K562 (cell line): Measurements from ENCODE around the gene ZNF362. TPM values are rescaled to one million over a fixed set of nuclear protein-coding genes. Genes with fewer than 3 reads are reported as not detected.

ENCODE experiments used
- ATAC-seq: fragments of 200-7000 bp; cut with Tn5 transposase; 3 replicates; pipeline ENCODE4 v1.9.1; 2020; ENCODE audit warnings: moderate library complexity
- BruUV-seq: library from RNA; stranded (reverse); fragments of 400-500 nt; replicated peaks from 2 replicates; lab custom pipeline; 2021; lab: Mats Ljungman, UMichigan
- CTCF ChIA-PET: fragments of 300-600 bp; formaldehyde crosslinking; extraction: SDS; loops from one replicate; lab custom pipeline; 2021; ENCODE audit warnings: low intra/inter-chr PET ratio; lab: Yijun Ruan, JAX
- POLR2A ChIA-PET: fragments of 300-600, 350-650 bp; sonication (Branson Sonifier 250); formaldehyde crosslinking; extraction: SDS; loops from one replicate; lab custom pipeline; 2021; ENCODE audit warnings: antibody characterized with exemption, inconsistent platforms; lab: Yijun Ruan, JAX
- DNase-seq, 4 experiments: peaks; one replicate each; pipeline versions ENCODE4 v3.0.0 to v3.0.0-alpha.2; 2011 to 2018; ENCODE audit warnings: low spot score in 3 of 4, mixed read lengths in 3 of 4; ENCODE audit errors: extremely low read depth in 1 of 4
- FAIRE-seq: peaks from 2 replicates; lab custom pipeline; 2011; peaks lifted over from hg19 to GRCh38; lab: Jason Lieb, UNC
- H2AFZ ChIP-seq: 2 replicates; pipeline ENCODE4 v1.6.0; 2011; ENCODE audit warnings: low read depth, low read length, control low read depth, inconsistent platforms
- H3K27ac ChIP-seq: fragments of 200-600 bp; 3 replicates; pipeline ENCODE4 v1.8.0; 2011; ENCODE audit warnings: low read depth, mild to moderate bottlenecking, control low read depth, inconsistent platforms, low read length, moderate library complexity, mixed read lengths; ENCODE audit errors: extremely low read depth
- H3K27me3 ChIP-seq, 2 experiments: fragments of 300-600 bp in 1 of 2; 2 replicates in 1 of 2; 3 replicates in 1 of 2; pipeline versions ENCODE4 v1.6.0 to v1.8.0; 2011; ENCODE audit warnings: inconsistent platforms in 2 of 2, low read length in 2 of 2, mild to moderate bottlenecking in 1 of 2, mixed read lengths in 1 of 2, moderate library complexity in 1 of 2; ENCODE audit not compliant: control insufficient read depth in 2 of 2, insufficient read depth in 2 of 2
- H3K36me3 ChIP-seq: fragments of 300-600 bp; 3 replicates; pipeline ENCODE4 v1.8.0; 2011; ENCODE audit warnings: mild to moderate bottlenecking, low read length, inconsistent platforms; ENCODE audit not compliant: control insufficient read depth, insufficient read depth
- H3K4me1 ChIP-seq, 2 experiments: fragments of 200-600 bp in 1 of 2; replicated peaks in 1 of 2; 2 replicates in 1 of 2; 3 replicates in 1 of 2; pipeline versions ENCODE4 v1.5.1 to v1.8.0; 2011; ENCODE audit warnings: inconsistent platforms in 2 of 2, low read length in 2 of 2, mild to moderate bottlenecking in 1 of 2, mixed read lengths in 1 of 2, moderate library complexity in 1 of 2; ENCODE audit not compliant: control insufficient read depth in 2 of 2, insufficient read depth in 2 of 2
- H3K4me2 ChIP-seq: 2 replicates; pipeline ENCODE4 v1.6.1; 2011; ENCODE audit warnings: low read length, control low read depth, inconsistent platforms, mixed read lengths; ENCODE audit not compliant: insufficient read depth
- H3K4me3 ChIP-seq: fragments of 200-600 bp; sonication (generic), shearing (Covaris generic); 2 replicates; pipeline ENCODE4 v1.5.1; 2016; ENCODE audit warnings: control low read depth, inconsistent platforms
- H3K79me2 ChIP-seq: fragments of 200-600 bp; 3 replicates; pipeline ENCODE4 v1.8.0; 2011; ENCODE audit warnings: low read length, inconsistent platforms; ENCODE audit not compliant: control insufficient read depth, insufficient read depth
- H3K9ac ChIP-seq, 2 experiments: 2 replicates each; pipeline versions ENCODE4 v1.6.0 to v1.6.1; 2011; ENCODE audit warnings: low read depth in 2 of 2, low read length in 2 of 2, control low read depth in 1 of 2, inconsistent platforms in 1 of 2, mild to moderate bottlenecking in 1 of 2, mixed read lengths in 1 of 2; ENCODE audit not compliant: insufficient read depth in 1 of 2
- H3K9me1 ChIP-seq: one replicate; pipeline ENCODE4 v1.6.0; 2011; ENCODE audit warnings: inconsistent platforms, mild to moderate bottlenecking, low read length, moderate library complexity; ENCODE audit not compliant: control insufficient read depth, insufficient read depth
- H3K9me3 ChIP-seq: replicated peaks from 2 replicates; pipeline ENCODE4 v1.5.1; 2011; ENCODE audit warnings: low read depth, low read length, inconsistent platforms; ENCODE audit not compliant: control insufficient read depth, insufficient read depth
- H4K20me1 ChIP-seq: replicated peaks from 2 replicates; pipeline ENCODE4 v1.6.1; 2011; ENCODE audit warnings: low read length, inconsistent platforms, mixed read lengths; ENCODE audit not compliant: control insufficient read depth, insufficient read depth
- CLOCK ChIP-seq: fragments of 250-450 bp; sonication (Bioruptor Pico); IDR thresholded peaks from 2 replicates; pipeline ENCODE4 v1.4.0; 2020; ENCODE audit warnings: mild to moderate bottlenecking, moderate library complexity, borderline replicate concordance
- GTF2E2 ChIP-seq: fragments of 200-800 bp; sonication (Bioruptor generic); IDR thresholded peaks from 2 replicates; pipeline ENCODE4 v1.6.1; 2016; ENCODE audit warnings: missing genetic modification characterization, missing compliant biosample characterization
- L3MBTL2 ChIP-seq: fragments of 450-650 bp; IDR thresholded peaks from 2 replicates; pipeline ENCODE4 v1.6.1; 2016; ENCODE audit warnings: mild to moderate bottlenecking, moderate library complexity
- NFXL1 ChIP-seq: fragments of 450-650 bp; formaldehyde crosslinking; IDR thresholded peaks from 2 replicates; pipeline ENCODE4 v1.4.0; 2021; ENCODE audit warnings: mild to moderate bottlenecking
- WGBS: fragments of 100-300 bp; shearing (Covaris generic); methylation state at CpG from one replicate; pipeline ENCODE4 v1.1.6; 2016; ENCODE audit warnings: low coverage, mixed read lengths; ENCODE audit not compliant: insufficient coverage; ENCODE audit errors: missing lambda C conversion rate; 5-methylcytosine and 5-hydroxymethylcytosine counted together
- in situ Hi-C: fragments of 300-500 bp; cut with MboI; formaldehyde crosslinking; loops from 4 replicates; pipeline ENCODE4 v1.15.0; 2018; ENCODE audit warnings: inconsistent platforms, mixed read lengths
- intact Hi-C: fragments of 100-400 bp; cut with micrococcal nuclease; formaldehyde crosslinking; loops from 2 replicates; pipeline ENCODE4 v1.14.2; 2022
- polyA plus RNA-seq, 8 experiments: library from polyadenylated mRNA; depleted of rRNA in 4 of 8; stranded (reverse) in 5 of 8; unstranded in 3 of 8; fragments of >200 nt; fragmentation: Nextera tagmentation in 2 of 8; fragmentation: Illumina TruSeq in 1 of 8; extraction: Ambion mirVana in 2 of 8; extraction: Trizol in 1 of 8; gene quantifications; 2 replicates each; pipeline versions ENCODE4 v1.2.1 to v1.2.3, GENCODE V29; 2011 to 2014; ENCODE audit warnings: inconsistent platforms in 1 of 8, missing spikeins in 1 of 8
- total RNA-seq, 7 experiments: library from RNA; depleted of rRNA in 6 of 7; stranded (reverse); fragments of >200 nt in 6 of 7; fragmentation: Illumina TruSeq in 2 of 7; extraction: Trizol in 2 of 7; gene quantifications; 2 replicates each; pipeline versions ENCODE4 v1.2.1 to v1.2.3, GENCODE V29; 2011 to 2021; ENCODE audit warnings: low replicate concordance in 1 of 7

ZNF362 gene
- total and polyA plus RNA-seq, 9 of the 15 experiments (the other 6 are each of a cell fraction or from before 2014, with no cell fraction given): 0.01 to 1.1 (median 0.35) TPM; not detected in 1

GRCh38 chr1:33344896-33345560 is 88.7 kb downstream of the ZNF362 start (continued):
- TF ChIP-seq CLOCK (CRISPR knock-in tag): no peak
- TF ChIP-seq L3MBTL2: no peak

GRCh38 chr1:33346533-33346926 is 90.2 kb downstream of the ZNF362 start:
- Histone ChIP-seq H3K36me3 (peaks cover 44% of the 10 kb centered on the region; the same call in 2 of the 3 replicates), H3K27me3 (no peaks in the 10 kb centered on the region), H3K4me3 (no peak overlapping the region), H3K79me2 (peaks cover 79% of the 10 kb centered on the region), H2AFZ (no peak overlapping the region), H3K4me2 (peak overlapping the region; percentile 79; the same call in 1 of the 2 replicates), H3K9ac (no peak overlapping the region), H3K4me1 (peaks cover 35% of the 10 kb centered on the region in 2 experiments), H4K20me1 (peaks cover 31% of the 10 kb centered on the region), H3K27ac (0 out of 3 replicates have a peak overlapping the region, but pooled peaks have one; percentile 3), H3K9me3 (no peaks in the 10 kb centered on the region), H3K9me1 (peaks cover 7% of the 10 kb centered on the region)
- in situ Hi-C loops (no loop called here), intact Hi-C loops (no loop called here)
- CTCF ChIA-PET: no interaction called here
- 63% methylated on average over 3 of the region's 3 CpGs for WGBS
- 0 out of 2 replicates have a peak, but pooled peaks have one; percentile 47 for TF ChIP-seq GTF2E2 (tag)
- TF ChIP-seq NFXL1 (CRISPR knock-in tag): no peak
- POLR2A ChIA-PET: interaction anchor here (1.2 kb wide), 1 partner anchor 11 kb away, joined by 5 read pairs; no protein-coding TSS in a partner anchor
- no peak for FAIRE-seq
- ATAC-seq: no peak
- BruUV-seq: no TSS peak
- DNase-seq: no peak
